ENCODE data around the gene ZIM2. TPM values are rescaled to one million over a fixed set of nuclear protein-coding genes. Genes with fewer than 3 reads are reported as not detected.

ZIM2 gene
- 1 to 10 TPM in 2 of 5 donors, not detected in 3; 3.3 to 4.1 TPM for total RNA-seq
- under 1 TPM in 1 of 3 donors, not detected in 2; 0.19 TPM for polyA plus RNA-seq
- long read RNA-seq, donor 1: 0 reads
- long read RNA-seq, donor 2: 0 reads
- long read RNA-seq, donor 3: 0 reads
- long read RNA-seq, donor 4: 0 reads
- long read RNA-seq, donor 5: 0 reads
- long read RNA-seq, donor 6: 0 reads
- long read RNA-seq, donor 7: 0 reads
- long read RNA-seq, donor 8: 0 reads
- long read RNA-seq, donor 9: 0 reads
- long read RNA-seq, donor 10: 0 reads

- DNase-seq: peak in 1 of 2 donors; percentile 94
- H3K4me3 ChIP-seq: peak within 1 kb of the TSS; percentile 36 to 51 (median 47)
- H3K27me3 ChIP-seq: peaks cover 0 to 31% (median 9%) of the 10 kb centered on the region in 3 donors
- no peaks in the 10 kb centered on the region for H3K36me3 ChIP-seq
- peaks cover 4 to 57% (median 36%) of the 10 kb centered on the region in 4 donors for H3K9me3 ChIP-seq
- intact Hi-C loops (cut with DNase I; ENCODE audit: low total_unique reads): no loop called here
- peak in 1 of 3 donors; percentile 34 for TF ChIP-seq POLR2AphosphoS5 (IDR thresholded peaks at IDR 0.05)
- TF ChIP-seq POLR2A (IDR thresholded peaks at IDR 0.05): no peak
- WGBS, 5 donors: 43 to 70% (median 51%) methylated on average over 37 to 49 of the region's 49 CpGs
- H3K4me1 ChIP-seq: no peaks in the 10 kb centered on the region
- peak within 1 kb of the TSS; percentile 34 to 85 (median 73) for H3K27ac ChIP-seq
Measured at GRCh38 chr19:56840451-56841192, at the start of gene ZIM2, which contains the start of gene PEG3. TSS of gene ZIM2 (minus strand) at chr19:56840726. CDS start at chr19:56824277, 16,449 bp downstream. TSS of gene PEG3 (minus strand) at chr19:56840726. CDS start at chr19:56824655, 16,071 bp downstream.

GRCh38 chr19:56885173-56885985, 44.9 kb upstream of the ZIM2 start:
- TF ChIP-seq POLR2A (IDR thresholded peaks at IDR 0.05) (no peak), EP300 (IDR thresholded peaks at IDR 0.05) (no peak)
- H3K36me3 ChIP-seq: no peaks in the 10 kb centered on the region
- peaks cover 0 to 8% (median 0%) of the 10 kb centered on the region in 3 donors for H3K27me3 ChIP-seq
- WGBS, 5 donors: 20 to 36% (median 25%) methylated on average over 11 to 14 of the region's 14 CpGs
- DNase-seq: no peak
- intact Hi-C loops (cut with DNase I; ENCODE audit: low total_unique reads): no loop called here
- H3K27ac ChIP-seq: no peak overlapping the region
- no peaks in the 10 kb centered on the region for H3K4me1 ChIP-seq
- H3K9me3 ChIP-seq: peaks cover 0 to 85% (median 44%) of the 10 kb centered on the region in 4 donors
- H3K4me3 ChIP-seq: no peak overlapping the region

GRCh38 chr19:56884441-56884840, 43.9 kb upstream of the ZIM2 start:
- Histone ChIP-seq H3K27ac (no peak overlapping the region), H3K27me3 (peaks cover 0 to 8% (median 0%) of the 10 kb centered on the region in 3 donors), H3K36me3 (no peaks in the 10 kb centered on the region), H3K9me3 (peaks cover 0 to 82% (median 44%) of the 10 kb centered on the region in 4 donors), H3K4me1 (no peaks in the 10 kb centered on the region), H3K4me3 (no peak overlapping the region)
- DNase-seq: peak in 1 of 2 donors; percentile 11
- no peak for TF ChIP-seq EP300 (IDR thresholded peaks at IDR 0.05)
- TF ChIP-seq POLR2AphosphoS5 (IDR thresholded peaks at IDR 0.05): no peak
- TF ChIP-seq POLR2A (IDR thresholded peaks at IDR 0.05): no peak
- TF ChIP-seq CTCF (IDR thresholded peaks at IDR 0.05): no peak
- intact Hi-C loops (cut with DNase I; ENCODE audit: low total_unique reads): no loop called here
- 73 to 79% (median 73%) methylated on average over 5 of the region's 5 CpGs for WGBS, 5 donors

GRCh38 chr19:56880592-56881190, 40.2 kb upstream of the ZIM2 start:
- H3K27ac ChIP-seq: no peak overlapping the region
- peaks cover 0 to 8% (median 0%) of the 10 kb centered on the region in 3 donors for H3K27me3 ChIP-seq
- peaks cover 0 to 91% (median 47%) of the 10 kb centered on the region in 4 donors for H3K9me3 ChIP-seq
- H3K4me3 ChIP-seq: no peak overlapping the region
- intact Hi-C loops (cut with DNase I; ENCODE audit: low total_unique reads): no loop called here
- TF ChIP-seq POLR2A (IDR thresholded peaks at IDR 0.05) (no peak), CTCF (IDR thresholded peaks at IDR 0.05) (no peak), EP300 (IDR thresholded peaks at IDR 0.05) (no peak), POLR2AphosphoS5 (IDR thresholded peaks at IDR 0.05) (no peak)
- no peak for DNase-seq
- no peaks in the 10 kb centered on the region for H3K4me1 ChIP-seq
- no peaks in the 10 kb centered on the region for H3K36me3 ChIP-seq
- WGBS, 5 donors: 61 to 85% (median 74%) methylated on average over 5 of the region's 5 CpGs
